ENCODE results near the gene OPRD1. TPM values are rescaled to one million over a fixed set of nuclear protein-coding genes. Genes with fewer than 3 reads are reported as not detected.
A peak's percentile ranks its signal among the peaks of the same experiment; 100 is the strongest.

OPRD1 gene
- total RNA-seq, 1 experiment from 2014 or later, result 0.97 TPM

GRCh38 chr1:28894785-28895184, 82.8 kb downstream of the OPRD1 start:
- TF ChIP-seq CTCF (conservative IDR thresholded peaks at IDR 0.05; ENCODE audit: low read depth, low read length), result no peak
- TF ChIP-seq EZH2 (IDR thresholded peaks at IDR 0.05; ENCODE audit: borderline replicate concordance, low read depth, low read length, poor library complexity, severe bottlenecking), result no peak
- Histone ChIP-seq H3K9me3 (ENCODE audit: low read depth, low read length, poor library complexity, severe bottlenecking) (no peaks in the 10 kb centered on the region), H3K4me3 (ENCODE audit: low read depth, low read length, poor library complexity, severe bottlenecking) (no peak overlapping the region), H3K36me3 (ENCODE audit: insufficient read depth, low read length, poor library complexity, severe bottlenecking) (peaks cover 23% of the 10 kb centered on the region), H3K4me1 (ENCODE audit: insufficient read depth, low read length, poor library complexity, severe bottlenecking) (peaks cover 64% of the 10 kb centered on the region), H3K27me3 (replicated peaks; ENCODE audit: insufficient read depth, low read depth, low read length, poor library complexity) (no peaks in the 10 kb centered on the region), H3K27ac (ENCODE audit: low read depth, low read length, poor library complexity, severe bottlenecking) (peak overlapping the region; percentile 40)
- ChIA-PET POLR2A (ENCODE audit: low non-redundant PET) (no interaction called here), CTCF (interaction anchor here (1.5 to 2.4 kb wide), 2 partner anchors 10 to 138 kb away, joined by 8 to 12 read pairs; no protein-coding TSS in a partner anchor)
- no peak for DNase-seq (ENCODE audit: low spot score)
- no TSS peak for BruUV-seq (replicated peaks)
- intact Hi-C loops (cut with micrococcal nuclease; ENCODE audit: unreplicated experiment), result loop anchor here (5.0 kb wide), 1 partner anchor 228 kb away; the partner anchor contains the start of gene TMEM200B

- CTCF ChIA-PET, result no interaction called here
- no TSS peak for BruUV-seq (replicated peaks)
These were observed 84.1 kb downstream of the OPRD1 start for GRCh38 chr1:28895896-28896608.

GRCh38 chr1:28896609-28896986, 84.6 kb downstream of the OPRD1 start:
- Histone ChIP-seq H3K9me3 (ENCODE audit: low read depth, low read length, poor library complexity, severe bottlenecking) (no peaks in the 10 kb centered on the region), H3K27ac (ENCODE audit: low read depth, low read length, poor library complexity, severe bottlenecking) (peak overlapping the region; percentile 67), H3K4me1 (ENCODE audit: insufficient read depth, low read length, poor library complexity, severe bottlenecking) (peaks cover 62% of the 10 kb centered on the region), H3K27me3 (replicated peaks; ENCODE audit: insufficient read depth, low read depth, low read length, poor library complexity) (no peaks in the 10 kb centered on the region), H3K4me3 (ENCODE audit: low read depth, low read length, poor library complexity, severe bottlenecking) (no peak overlapping the region), H3K36me3 (ENCODE audit: insufficient read depth, low read length, poor library complexity, severe bottlenecking) (peaks cover 23% of the 10 kb centered on the region)
- DNase-seq (ENCODE audit: low spot score), result no peak
- intact Hi-C loops (cut with micrococcal nuclease; ENCODE audit: unreplicated experiment), result loop anchor here (5.0 kb wide), 1 partner anchor 226 kb away; the partner anchor contains the start of gene TMEM200B
- CTCF ChIA-PET, result no interaction called here
- BruUV-seq (replicated peaks), result no TSS peak
- TF ChIP-seq CTCF (conservative IDR thresholded peaks at IDR 0.05; ENCODE audit: low read depth, low read length) (no peak), EZH2 (IDR thresholded peaks at IDR 0.05; ENCODE audit: borderline replicate concordance, low read depth, low read length, poor library complexity, severe bottlenecking) (no peak)
- POLR2A ChIA-PET (ENCODE audit: low non-redundant PET), result no interaction called here

More at GRCh38 chr1:28895896-28896608, 84.1 kb downstream of the OPRD1 start:
- H3K27ac ChIP-seq (ENCODE audit: low read depth, low read length, poor library complexity, severe bottlenecking), result peak overlapping the region; percentile 67
- POLR2A ChIA-PET (ENCODE audit: low non-redundant PET), result no interaction called here
- H3K27me3 ChIP-seq (replicated peaks; ENCODE audit: insufficient read depth, low read depth, low read length, poor library complexity), result no peaks in the 10 kb centered on the region
- TF ChIP-seq CTCF (conservative IDR thresholded peaks at IDR 0.05; ENCODE audit: low read depth, low read length) (no peak), EZH2 (IDR thresholded peaks at IDR 0.05; ENCODE audit: borderline replicate concordance, low read depth, low read length, poor library complexity, severe bottlenecking) (no peak)
- no peak for DNase-seq (ENCODE audit: low spot score)
- no peak overlapping the region for H3K4me3 ChIP-seq (ENCODE audit: low read depth, low read length, poor library complexity, severe bottlenecking)
- intact Hi-C loops (cut with micrococcal nuclease; ENCODE audit: unreplicated experiment), result loop anchor here (5.0 kb wide), 1 partner anchor 226 kb away; the partner anchor contains the start of gene TMEM200B
- H3K36me3 ChIP-seq (ENCODE audit: insufficient read depth, low read length, poor library complexity, severe bottlenecking), result peaks cover 23% of the 10 kb centered on the region
- no peaks in the 10 kb centered on the region for H3K9me3 ChIP-seq (ENCODE audit: low read depth, low read length, poor library complexity, severe bottlenecking)
- H3K4me1 ChIP-seq (ENCODE audit: insufficient read depth, low read length, poor library complexity, severe bottlenecking), result peaks cover 64% of the 10 kb centered on the region

All from A673 (cell line).